IPS-20b (cell line): ENCODE measurements around the gene PKIG.

Experiments used
- H3K27ac ChIP-seq: one replicate; pipeline ENCODE4 v1.5.1; 2013; ENCODE audit warnings: low read length
- H3K27me3 ChIP-seq: 2 replicates; pipeline ENCODE4 v1.6.1; 2013; ENCODE audit warnings: mild to moderate bottlenecking, low read length, inconsistent platforms; ENCODE audit not compliant: insufficient read depth
- H3K36me3 ChIP-seq: 2 replicates; pipeline ENCODE4 v1.6.1; 2013; ENCODE audit warnings: low read depth, mild to moderate bottlenecking, inconsistent platforms, low read length, moderate library complexity; ENCODE audit not compliant: insufficient read depth
- H3K4me1 ChIP-seq: 2 replicates; pipeline ENCODE4 v1.6.1; 2013; ENCODE audit warnings: mild to moderate bottlenecking, control low read depth, inconsistent platforms, low read length, moderate library complexity; ENCODE audit not compliant: insufficient read depth
- H3K4me3 ChIP-seq: 2 replicates; pipeline ENCODE4 v1.5.1; 2013; ENCODE audit warnings: mild to moderate bottlenecking, low read length, inconsistent platforms
- H3K9ac ChIP-seq: 2 replicates; pipeline ENCODE4 v1.6.1; 2013; ENCODE audit warnings: low read depth, mild to moderate bottlenecking, inconsistent platforms, low read length, moderate library complexity
- H3K9me3 ChIP-seq: 2 replicates; pipeline ENCODE4 v1.6.1; 2013; ENCODE audit warnings: mild to moderate bottlenecking, low read depth, low read length, inconsistent platforms; ENCODE audit not compliant: insufficient read depth

PKIG gene

GRCh38 chr20:44582311-44583025, at the start of gene PKIG:
PKIG (plus strand) TSS chr20:44582579; CDS start chr20:44614557, 31,978 bp downstream.
- H3K27me3 ChIP-seq, result no peaks in the 10 kb centered on the region
- no peaks in the 10 kb centered on the region for H3K9me3 ChIP-seq
- H3K4me1 ChIP-seq, result peaks cover 22% of the 10 kb centered on the region
- H3K9ac ChIP-seq, result no peak within 1 kb of the TSS
- no peaks in the 10 kb centered on the region for H3K36me3 ChIP-seq
- H3K4me3 ChIP-seq, result no peak within 1 kb of the TSS
- H3K27ac ChIP-seq, result no peak within 1 kb of the TSS

- Histone ChIP-seq H3K36me3 (no peaks in the 10 kb centered on the region), H3K4me3 (peak overlapping the region; percentile 70), H3K27me3 (no peaks in the 10 kb centered on the region), H3K27ac (no peak overlapping the region), H3K9me3 (no peaks in the 10 kb centered on the region), H3K9ac (no peak overlapping the region), H3K4me1 (no peaks in the 10 kb centered on the region)
Observed at GRCh38 chr20:44532981-44533331, 49.4 kb upstream of the PKIG start.

GRCh38 chr20:44533928-44534327, 48.5 kb upstream of the PKIG start:
- Histone ChIP-seq H3K9me3 (no peaks in the 10 kb centered on the region), H3K27ac (no peak overlapping the region), H3K4me1 (no peaks in the 10 kb centered on the region), H3K4me3 (no peak overlapping the region), H3K36me3 (no peaks in the 10 kb centered on the region), H3K9ac (no peak overlapping the region), H3K27me3 (no peaks in the 10 kb centered on the region)

GRCh38 chr20:44536175-44536574, 46.2 kb upstream of the PKIG start:
- Histone ChIP-seq H3K4me3 (no peak overlapping the region), H3K9ac (no peak overlapping the region), H3K27ac (no peak overlapping the region), H3K36me3 (no peaks in the 10 kb centered on the region), H3K9me3 (no peaks in the 10 kb centered on the region), H3K4me1 (no peaks in the 10 kb centered on the region), H3K27me3 (no peaks in the 10 kb centered on the region)

- Histone ChIP-seq H3K4me3 (no peak overlapping the region), H3K9ac (no peak overlapping the region), H3K36me3 (no peaks in the 10 kb centered on the region), H3K27me3 (no peaks in the 10 kb centered on the region), H3K27ac (no peak overlapping the region), H3K4me1 (no peaks in the 10 kb centered on the region), H3K9me3 (no peaks in the 10 kb centered on the region)
Observed at GRCh38 chr20:44537993-44538392, 44.4 kb upstream of the PKIG start.

GRCh38 chr20:44540834-44541233, 41.5 kb upstream of the PKIG start:
- H3K27me3 ChIP-seq, result no peaks in the 10 kb centered on the region
- no peak overlapping the region for H3K9ac ChIP-seq
- no peak overlapping the region for H3K4me3 ChIP-seq
- no peak overlapping the region for H3K27ac ChIP-seq
- no peaks in the 10 kb centered on the region for H3K4me1 ChIP-seq
- H3K9me3 ChIP-seq, result no peaks in the 10 kb centered on the region
- no peaks in the 10 kb centered on the region for H3K36me3 ChIP-seq

- H3K27ac ChIP-seq, result no peak overlapping the region
- no peaks in the 10 kb centered on the region for H3K9me3 ChIP-seq
- H3K9ac ChIP-seq, result no peak overlapping the region
- H3K36me3 ChIP-seq, result no peaks in the 10 kb centered on the region
- H3K4me1 ChIP-seq, result no peaks in the 10 kb centered on the region
- H3K4me3 ChIP-seq, result no peak overlapping the region
- H3K27me3 ChIP-seq, result no peaks in the 10 kb centered on the region
Observed at GRCh38 chr20:44541992-44542391, 40.4 kb upstream of the PKIG start.

GRCh38 chr20:44542890-44543289, 39.5 kb upstream of the PKIG start:
- H3K27me3 ChIP-seq, result no peaks in the 10 kb centered on the region
- H3K9me3 ChIP-seq, result no peaks in the 10 kb centered on the region
- H3K36me3 ChIP-seq, result no peaks in the 10 kb centered on the region
- H3K9ac ChIP-seq, result no peak overlapping the region
- H3K4me1 ChIP-seq, result no peaks in the 10 kb centered on the region
- H3K4me3 ChIP-seq, result no peak overlapping the region
- no peak overlapping the region for H3K27ac ChIP-seq

- H3K27me3 ChIP-seq, result no peaks in the 10 kb centered on the region
- H3K4me1 ChIP-seq, result no peaks in the 10 kb centered on the region
- no peak overlapping the region for H3K27ac ChIP-seq
- no peak overlapping the region for H3K4me3 ChIP-seq
- H3K9ac ChIP-seq, result no peak overlapping the region
- no peaks in the 10 kb centered on the region for H3K36me3 ChIP-seq
- no peaks in the 10 kb centered on the region for H3K9me3 ChIP-seq
Observed at GRCh38 chr20:44543358-44543757, 39.0 kb upstream of the PKIG start.

GRCh38 chr20:44544263-44544662, 38.1 kb upstream of the PKIG start:
- no peak overlapping the region for H3K27ac ChIP-seq
- no peaks in the 10 kb centered on the region for H3K27me3 ChIP-seq
- H3K9me3 ChIP-seq, result no peaks in the 10 kb centered on the region
- no peaks in the 10 kb centered on the region for H3K4me1 ChIP-seq
- no peaks in the 10 kb centered on the region for H3K36me3 ChIP-seq
- H3K4me3 ChIP-seq, result no peak overlapping the region
- no peak overlapping the region for H3K9ac ChIP-seq

GRCh38 chr20:44547419-44547818, 35.0 kb upstream of the PKIG start:
- Histone ChIP-seq H3K27ac (no peak overlapping the region), H3K27me3 (no peaks in the 10 kb centered on the region), H3K4me1 (no peaks in the 10 kb centered on the region), H3K36me3 (no peaks in the 10 kb centered on the region), H3K9me3 (no peaks in the 10 kb centered on the region), H3K4me3 (no peak overlapping the region), H3K9ac (no peak overlapping the region)

- no peak overlapping the region for H3K27ac ChIP-seq
- H3K4me3 ChIP-seq, result no peak overlapping the region
- H3K9me3 ChIP-seq, result no peaks in the 10 kb centered on the region
- H3K36me3 ChIP-seq, result no peaks in the 10 kb centered on the region
- H3K27me3 ChIP-seq, result no peaks in the 10 kb centered on the region
- H3K4me1 ChIP-seq, result no peaks in the 10 kb centered on the region
- no peak overlapping the region for H3K9ac ChIP-seq
Observed at GRCh38 chr20:44549123-44549522, 33.3 kb upstream of the PKIG start.
